Colonic mucosa (tissue), 4 donors: Measurements from ENCODE around the gene SPEG. TPM values are rescaled to one million over a fixed set of nuclear protein-coding genes. Genes with fewer than 3 reads are reported as not detected.

ENCODE experiments used
- DNase-seq: peaks from one replicate; pipeline ENCODE4 v3.0.0-alpha.2; 2020
- H3K27ac ChIP-seq: fragments of 200-600 bp; one replicate; pipeline ENCODE4 v1.8.0; 2021
- H3K27me3 ChIP-seq: fragments of 200-600 bp; one replicate; pipeline ENCODE4 v1.8.0; 2021
- H3K36me3 ChIP-seq: fragments of 200-600 bp; one replicate; pipeline ENCODE4 v1.8.0; 2021
- H3K4me1 ChIP-seq: fragments of 200-600 bp; one replicate; pipeline ENCODE4 v1.8.0; 2021; ENCODE audit warnings: mild to moderate bottlenecking
- H3K4me3 ChIP-seq: fragments of 200-600 bp; one replicate; pipeline ENCODE4 v1.8.0; 2021
- H3K9ac ChIP-seq, 2 donors: one replicate each; pipeline ENCODE4 v1.7.0; 2013; ENCODE audit warnings: control low read depth in 2 of 2, low read depth in 2 of 2, low read length in 2 of 2
- H3K9me3 ChIP-seq: fragments of 200-600 bp; one replicate; pipeline ENCODE4 v1.8.0; 2021
- intact Hi-C: fragments of 100-400 bp; cut with DNase I; formaldehyde crosslinking; loops from one replicate; pipeline ENCODE4 v1.14.1; 2022
- total RNA-seq, 2 donors: library from RNA; stranded (reverse); fragmentation: NEBNext Ultra II Directional in 1 of 2; extraction: Animal tissue kit (Norgen Biotek cat#: 25700) in 1 of 2; gene quantifications; one replicate each; pipeline ENCODE4 v1.2.1, GENCODE V29; 2021
- TF ChIP-seq, protein P1 (sequence below): fragments of 200-600 bp; IDR thresholded peaks from one replicate; pipeline ENCODE4 v1.8.0; 2022; ENCODE audit warnings: antibody characterized with exemption, mild to moderate bottlenecking
- donor health status: healthy.
- donor health status: DM: no; HTN: no; CAD: no.
- donor health status: DM: no; HTN: no; CAD: no.

The SPEG gene
- total RNA-seq, 2 donors from 2014 or later = 6.2 to 19.3 TPM

DNA sequence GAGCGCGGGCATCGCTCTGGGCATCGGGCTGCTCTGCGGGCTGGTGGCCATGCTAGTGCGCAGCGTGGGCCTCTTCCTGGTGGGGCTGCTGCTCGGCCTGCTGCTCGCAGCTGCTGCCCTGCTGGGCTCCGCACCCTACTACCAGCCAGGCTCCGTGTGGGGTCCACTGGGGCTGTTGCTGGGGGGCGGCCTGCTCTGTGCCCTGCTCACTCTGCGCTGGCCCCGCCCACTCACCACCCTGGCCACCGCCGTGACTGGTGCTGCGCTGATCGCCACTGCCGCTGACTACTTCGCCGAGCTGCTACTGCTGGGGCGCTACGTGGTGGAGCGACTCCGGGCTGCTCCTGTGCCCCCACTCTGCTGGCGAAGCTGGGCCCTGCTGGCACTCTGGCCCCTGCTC is 113.0 kb downstream of the SPEG start:
- no peak for DNase-seq
- intact Hi-C loops = no loop called here
- Histone ChIP-seq H3K9me3 (no peaks in the 10 kb centered on the region), H3K27ac (no peak overlapping the region), H3K4me3 (no peak overlapping the region), H3K9ac (no peak overlapping the region), H3K36me3 (no peaks in the 10 kb centered on the region), H3K4me1 (no peaks in the 10 kb centered on the region), H3K27me3 (peaks cover 8% of the 10 kb centered on the region)
- TF ChIP-seq, protein P1, sequence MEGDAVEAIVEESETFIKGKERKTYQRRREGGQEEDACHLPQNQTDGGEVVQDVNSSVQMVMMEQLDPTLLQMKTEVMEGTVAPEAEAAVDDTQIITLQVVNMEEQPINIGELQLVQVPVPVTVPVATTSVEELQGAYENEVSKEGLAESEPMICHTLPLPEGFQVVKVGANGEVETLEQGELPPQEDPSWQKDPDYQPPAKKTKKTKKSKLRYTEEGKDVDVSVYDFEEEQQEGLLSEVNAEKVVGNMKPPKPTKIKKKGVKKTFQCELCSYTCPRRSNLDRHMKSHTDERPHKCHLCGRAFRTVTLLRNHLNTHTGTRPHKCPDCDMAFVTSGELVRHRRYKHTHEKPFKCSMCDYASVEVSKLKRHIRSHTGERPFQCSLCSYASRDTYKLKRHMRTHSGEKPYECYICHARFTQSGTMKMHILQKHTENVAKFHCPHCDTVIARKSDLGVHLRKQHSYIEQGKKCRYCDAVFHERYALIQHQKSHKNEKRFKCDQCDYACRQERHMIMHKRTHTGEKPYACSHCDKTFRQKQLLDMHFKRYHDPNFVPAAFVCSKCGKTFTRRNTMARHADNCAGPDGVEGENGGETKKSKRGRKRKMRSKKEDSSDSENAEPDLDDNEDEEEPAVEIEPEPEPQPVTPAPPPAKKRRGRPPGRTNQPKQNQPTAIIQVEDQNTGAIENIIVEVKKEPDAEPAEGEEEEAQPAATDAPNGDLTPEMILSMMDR = no peak

Other genes starting within 250 kb of the SPEG start
- gene ZFAND2B, start 228.1 kb upstream of the SPEG start, total RNA-seq = 10 to 100 TPM; 65.5 to 74.6 TPM
- 10 to 100 TPM; 16.9 to 27.1 TPM for gene ABCB6, start 215.9 kb upstream of the SPEG start, total RNA-seq
- gene ATG9A, start 205.2 kb upstream of the SPEG start, total RNA-seq = 10 to 100 TPM; 56.4 to 63.8 TPM
- gene ANKZF1, start 205.0 kb upstream of the SPEG start, total RNA-seq = 10 to 100 TPM; 56.7 to 67.1 TPM
- gene GLB1L, start 189.4 kb upstream of the SPEG start, total RNA-seq = 1 to 10 TPM; 2.1 to 2.5 TPM
- gene STK16, start 189.4 kb upstream of the SPEG start, total RNA-seq = 10 to 100 TPM; 30.1 to 35.8 TPM
- gene TUBA4B, start 181.6 kb upstream of the SPEG start, total RNA-seq = not detected
- 100 to 1,000 TPM in 1 of 2 donors, 10 to 100 TPM in 1; 68.4 to 149 TPM for gene TUBA4A, start 180.9 kb upstream of the SPEG start, total RNA-seq
- 10 to 100 TPM; 65.8 to 71.1 TPM for gene DNAJB2, start 155.5 kb upstream of the SPEG start, total RNA-seq
- gene PTPRN, start 125.4 kb upstream of the SPEG start, total RNA-seq = 1 to 10 TPM; 1.9 to 2.0 TPM
- not detected for gene RESP18, start 102.1 kb upstream of the SPEG start, total RNA-seq
- 10 to 100 TPM; 96.1 to 96.7 TPM for gene DNPEP, start 46.9 kb upstream of the SPEG start, total RNA-seq
- 100 to 1,000 TPM in 1 of 2 donors, 10 to 100 TPM in 1; 24.0 to 917 TPM for gene DES, start 16.5 kb upstream of the SPEG start, total RNA-seq
- gene GMPPA, start 64.0 kb downstream of the SPEG start, total RNA-seq = 10 to 100 TPM; 49.7 to 86.1 TPM
- under 1 TPM in 1 of 2 donors, not detected in 1; 0.12 TPM for gene ASIC4, start 79.6 kb downstream of the SPEG start, total RNA-seq
- 10 to 100 TPM; 43.1 to 43.5 TPM for gene CHPF, start 109.0 kb downstream of the SPEG start, total RNA-seq
- gene TMEM198, start 109.2 kb downstream of the SPEG start, total RNA-seq = 1 to 10 TPM; 1.7 to 2.9 TPM
- 10 to 100 TPM in 1 of 2 donors, 1 to 10 TPM in 1; 9.9 to 13.2 TPM for gene OBSL1, start 136.7 kb downstream of the SPEG start, total RNA-seq
- not detected for gene INHA, start 137.5 kb downstream of the SPEG start, total RNA-seq
- gene STK11IP, start 163.0 kb downstream of the SPEG start, total RNA-seq = 10 to 100 TPM; 25.4 to 42.7 TPM
- gene SLC4A3, start 192.8 kb downstream of the SPEG start, total RNA-seq = under 1 TPM; 0.47 to 0.72 TPM